ENCODE measurements around the gene ERI3.

Gene ERI3

DNA sequence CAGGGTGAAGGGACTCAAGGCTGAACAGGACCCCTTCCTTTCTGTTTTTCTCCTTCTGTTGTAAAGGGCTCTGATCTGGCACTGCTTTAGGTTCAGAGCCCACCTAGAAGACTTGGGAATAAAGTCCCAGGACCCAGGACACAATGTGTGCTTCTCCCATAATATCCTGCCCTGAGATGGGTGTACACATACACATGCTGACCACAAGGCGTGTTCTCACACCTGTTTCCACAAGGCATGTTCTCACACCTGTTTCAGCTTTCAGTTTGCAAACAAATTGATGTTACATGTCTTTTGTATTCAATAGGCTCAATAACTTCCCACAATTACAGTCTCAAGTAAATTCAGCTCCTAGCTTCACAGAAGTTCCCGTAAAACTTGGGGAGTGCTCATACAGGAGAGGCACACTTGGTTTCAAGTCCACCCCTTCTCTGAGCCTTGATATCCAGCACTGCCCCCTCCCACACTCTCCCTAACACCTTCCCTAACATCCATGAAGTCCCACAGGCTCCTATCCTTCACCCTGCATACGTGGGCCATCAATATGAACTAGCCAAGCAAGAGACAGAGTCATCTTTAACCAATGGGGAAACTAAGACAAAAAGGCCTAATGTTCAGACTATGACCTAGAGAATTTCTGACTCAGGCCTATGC is 41.7 kb downstream of the ERI3 start:
- Histone ChIP-seq H3K9me2 (ENCODE audit: low read depth, low read length) (no peaks in the 10 kb centered on the region), H3K79me2 (ENCODE audit: insufficient read depth, low read length) (no peaks in the 10 kb centered on the region), H3K27me3 (ENCODE audit: insufficient read depth, low read length) (no peaks in the 10 kb centered on the region), H3K27ac (ENCODE audit: low read depth, low read length, poor library complexity, severe bottlenecking) (no peak overlapping the region), H3K9me3 (ENCODE audit: low read length) (no peaks in the 10 kb centered on the region), H3K9ac (ENCODE audit: low read length) (no peak overlapping the region), H4K20me1 (ENCODE audit: insufficient read depth, low read length) (no peaks in the 10 kb centered on the region), H3K4me2 (ENCODE audit: low read length) (no peak overlapping the region), H3K4me1 (ENCODE audit: insufficient read depth, low read length, severe bottlenecking) (no peaks in the 10 kb centered on the region), H2AFZ (ENCODE audit: low read length) (no peak overlapping the region), H3K4me3 (ENCODE audit: low read depth, low read length, poor library complexity, severe bottlenecking) (no peak overlapping the region), H3F3A (ENCODE audit: insufficient read depth, low read length) (no peaks in the 10 kb centered on the region), H3K36me3 (ENCODE audit: insufficient read depth, low read length) (peaks cover 57% of the 10 kb centered on the region; the same call in 1 of the 2 replicates)
- TF ChIP-seq EZH2 (IDR thresholded peaks at IDR 0.05; ENCODE audit: borderline replicate concordance, low read length), result no peak

DNA sequence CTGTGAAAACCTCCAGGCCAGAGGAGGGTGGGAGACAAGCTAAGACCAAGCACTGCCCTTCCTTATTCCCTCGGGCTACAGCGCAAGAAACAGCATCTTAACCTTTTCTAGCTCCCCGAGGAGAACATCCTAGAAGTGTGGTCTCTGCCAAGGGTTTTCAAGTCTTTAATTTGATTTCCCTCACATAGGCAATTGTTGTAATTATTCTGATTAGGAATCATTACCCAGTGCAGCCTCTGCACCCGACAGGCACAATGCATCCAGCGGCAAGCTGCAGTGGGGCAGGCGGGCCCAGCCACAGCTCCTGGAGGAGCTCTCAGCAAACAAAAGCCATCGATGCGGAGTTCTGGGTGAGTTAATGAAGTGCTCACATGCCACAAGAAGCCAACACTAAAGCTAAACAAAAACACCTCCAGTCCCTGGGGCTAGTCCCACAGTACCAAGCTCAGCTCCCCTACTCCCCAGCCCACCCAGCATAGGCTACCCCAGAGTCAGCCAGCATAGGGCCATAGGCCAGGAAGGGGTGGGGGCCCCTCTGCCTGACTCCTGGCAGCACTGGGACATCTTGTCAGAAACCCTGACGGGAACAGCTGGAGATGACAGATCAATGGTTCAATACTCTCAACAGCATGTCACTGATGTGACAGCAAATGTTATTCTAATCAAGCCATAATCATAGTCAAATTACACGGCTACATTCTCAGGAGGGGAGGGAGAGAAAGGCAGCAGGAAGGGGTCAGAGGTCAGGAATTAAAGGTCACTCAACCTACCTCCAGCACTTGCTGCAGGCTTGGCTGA is 42.5 kb downstream of the ERI3 start:
- Histone ChIP-seq H3K79me2 (ENCODE audit: insufficient read depth, low read length) (no peaks in the 10 kb centered on the region), H3K9me3 (ENCODE audit: low read length) (no peaks in the 10 kb centered on the region), H3K9me2 (ENCODE audit: low read depth, low read length) (no peaks in the 10 kb centered on the region), H3K4me2 (ENCODE audit: low read length) (no peak overlapping the region), H3K9ac (ENCODE audit: low read length) (no peak overlapping the region), H3K4me1 (ENCODE audit: insufficient read depth, low read length, severe bottlenecking) (no peaks in the 10 kb centered on the region), H3K27ac (ENCODE audit: low read depth, low read length, poor library complexity, severe bottlenecking) (no peak overlapping the region), H4K20me1 (ENCODE audit: insufficient read depth, low read length) (no peaks in the 10 kb centered on the region), H2AFZ (ENCODE audit: low read length) (no peak overlapping the region), H3K36me3 (ENCODE audit: insufficient read depth, low read length) (peaks cover 60% of the 10 kb centered on the region), H3F3A (ENCODE audit: insufficient read depth, low read length) (no peaks in the 10 kb centered on the region), H3K4me3 (ENCODE audit: low read depth, low read length, poor library complexity, severe bottlenecking) (no peak overlapping the region), H3K27me3 (ENCODE audit: insufficient read depth, low read length) (no peaks in the 10 kb centered on the region)
- TF ChIP-seq, protein P1, sequence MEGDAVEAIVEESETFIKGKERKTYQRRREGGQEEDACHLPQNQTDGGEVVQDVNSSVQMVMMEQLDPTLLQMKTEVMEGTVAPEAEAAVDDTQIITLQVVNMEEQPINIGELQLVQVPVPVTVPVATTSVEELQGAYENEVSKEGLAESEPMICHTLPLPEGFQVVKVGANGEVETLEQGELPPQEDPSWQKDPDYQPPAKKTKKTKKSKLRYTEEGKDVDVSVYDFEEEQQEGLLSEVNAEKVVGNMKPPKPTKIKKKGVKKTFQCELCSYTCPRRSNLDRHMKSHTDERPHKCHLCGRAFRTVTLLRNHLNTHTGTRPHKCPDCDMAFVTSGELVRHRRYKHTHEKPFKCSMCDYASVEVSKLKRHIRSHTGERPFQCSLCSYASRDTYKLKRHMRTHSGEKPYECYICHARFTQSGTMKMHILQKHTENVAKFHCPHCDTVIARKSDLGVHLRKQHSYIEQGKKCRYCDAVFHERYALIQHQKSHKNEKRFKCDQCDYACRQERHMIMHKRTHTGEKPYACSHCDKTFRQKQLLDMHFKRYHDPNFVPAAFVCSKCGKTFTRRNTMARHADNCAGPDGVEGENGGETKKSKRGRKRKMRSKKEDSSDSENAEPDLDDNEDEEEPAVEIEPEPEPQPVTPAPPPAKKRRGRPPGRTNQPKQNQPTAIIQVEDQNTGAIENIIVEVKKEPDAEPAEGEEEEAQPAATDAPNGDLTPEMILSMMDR (IDR thresholded peaks at IDR 0.05; ENCODE audit: low read length), result no peak
- TF ChIP-seq EZH2 (IDR thresholded peaks at IDR 0.05; ENCODE audit: borderline replicate concordance, low read length), result no peak

GRCh38 chr1:44310006-44310405 is 45.1 kb downstream of the ERI3 start:
- H3K9ac ChIP-seq (ENCODE audit: low read length), result no peak overlapping the region
- H3K36me3 ChIP-seq (ENCODE audit: insufficient read depth, low read length), result peaks cover 63% of the 10 kb centered on the region
- H2AFZ ChIP-seq (ENCODE audit: low read length), result no peak overlapping the region
- no peaks in the 10 kb centered on the region for H3K4me1 ChIP-seq (ENCODE audit: insufficient read depth, low read length, severe bottlenecking)
- no peaks in the 10 kb centered on the region for H3F3A ChIP-seq (ENCODE audit: insufficient read depth, low read length)
- H3K4me3 ChIP-seq (ENCODE audit: low read depth, low read length, poor library complexity, severe bottlenecking), result no peak overlapping the region
- TF ChIP-seq, protein P1 (IDR thresholded peaks at IDR 0.05; ENCODE audit: low read length), result no peak
- no peak for TF ChIP-seq EZH2 (IDR thresholded peaks at IDR 0.05; ENCODE audit: borderline replicate concordance, low read length)
- H3K27me3 ChIP-seq (ENCODE audit: insufficient read depth, low read length), result no peaks in the 10 kb centered on the region
- no peak overlapping the region for H3K27ac ChIP-seq (ENCODE audit: low read depth, low read length, poor library complexity, severe bottlenecking)
- no peaks in the 10 kb centered on the region for H4K20me1 ChIP-seq (ENCODE audit: insufficient read depth, low read length)
- H3K9me2 ChIP-seq (ENCODE audit: low read depth, low read length), result no peaks in the 10 kb centered on the region
- no peak overlapping the region for H3K4me2 ChIP-seq (ENCODE audit: low read length)
- H3K9me3 ChIP-seq (ENCODE audit: low read length), result no peaks in the 10 kb centered on the region
- no peaks in the 10 kb centered on the region for H3K79me2 ChIP-seq (ENCODE audit: insufficient read depth, low read length)
